Stimulated activated CD8-positive, alpha-beta memory T cell treated with anti-CD3 and anti-CD28 coated beads, Interleukin-7, amount 100 ng/mL, for 1 hour (primary cell): ENCODE data around the gene KCNG1.
"Not testable (repeated sequence)": the region's sequence is repeated elsewhere in the genome, so short reads cannot be mapped to it uniquely, and the experiment has no call there.

ENCODE experiments used
- DNase-seq, 2 donors: peaks; one replicate each; pipeline ENCODE4 v3.0.0-alpha.2; 2020; ENCODE audit warnings: low read depth in 2 of 2

The KCNG1 gene

GRCh38 chr20:50987493-50988210 lies 35.3 kb downstream of the KCNG1 start:
- peak in 1 of 2 donors; percentile 22 for DNase-seq

- DNase-seq = no peak
Measured at GRCh38 chr20:50983321-50983720, 39.6 kb downstream of the KCNG1 start.

- DNase-seq = no peak
Measured at GRCh38 chr20:50982363-50982762, 40.5 kb downstream of the KCNG1 start.

- DNase-seq = no peak
Measured at GRCh38 chr20:50981714-50982048, 41.2 kb downstream of the KCNG1 start.

GRCh38 chr20:50980851-50981713 lies 41.8 kb downstream of the KCNG1 start:
- peak; percentile 22 to 43 for DNase-seq

DNA sequence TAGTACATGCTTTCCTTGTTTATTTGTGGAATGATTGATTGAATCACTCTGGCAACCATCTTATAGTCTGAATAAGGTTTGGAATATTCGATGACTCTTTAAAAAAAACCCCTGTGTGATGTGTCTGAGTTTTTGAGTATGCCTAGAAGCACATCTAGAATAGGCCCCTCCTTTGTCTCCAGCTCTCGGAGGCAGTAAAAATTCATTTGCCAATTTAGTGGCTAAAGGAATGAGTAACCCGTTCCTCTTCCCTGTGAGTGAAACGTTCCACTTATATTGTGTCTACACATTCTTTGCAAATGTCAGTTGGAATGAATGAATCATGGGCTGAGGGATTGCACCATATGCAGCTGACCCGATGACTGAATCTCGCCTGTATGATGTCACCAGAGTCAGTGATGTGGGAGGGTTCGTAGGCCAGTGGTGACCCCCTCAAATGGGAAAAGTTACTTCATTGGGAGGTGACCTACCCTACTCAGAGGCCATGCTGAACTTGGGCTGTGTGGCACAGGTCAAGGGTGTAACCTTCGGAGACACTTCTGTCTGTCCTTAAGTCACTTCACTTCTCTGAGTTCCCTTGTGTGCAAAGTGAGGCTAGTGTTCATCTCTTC lies 42.7 kb downstream of the KCNG1 start:
- no peak for DNase-seq

- DNase-seq = not testable (repeated sequence)
Measured at GRCh38 chr20:50978533-50978932, 44.4 kb downstream of the KCNG1 start.

DNA sequence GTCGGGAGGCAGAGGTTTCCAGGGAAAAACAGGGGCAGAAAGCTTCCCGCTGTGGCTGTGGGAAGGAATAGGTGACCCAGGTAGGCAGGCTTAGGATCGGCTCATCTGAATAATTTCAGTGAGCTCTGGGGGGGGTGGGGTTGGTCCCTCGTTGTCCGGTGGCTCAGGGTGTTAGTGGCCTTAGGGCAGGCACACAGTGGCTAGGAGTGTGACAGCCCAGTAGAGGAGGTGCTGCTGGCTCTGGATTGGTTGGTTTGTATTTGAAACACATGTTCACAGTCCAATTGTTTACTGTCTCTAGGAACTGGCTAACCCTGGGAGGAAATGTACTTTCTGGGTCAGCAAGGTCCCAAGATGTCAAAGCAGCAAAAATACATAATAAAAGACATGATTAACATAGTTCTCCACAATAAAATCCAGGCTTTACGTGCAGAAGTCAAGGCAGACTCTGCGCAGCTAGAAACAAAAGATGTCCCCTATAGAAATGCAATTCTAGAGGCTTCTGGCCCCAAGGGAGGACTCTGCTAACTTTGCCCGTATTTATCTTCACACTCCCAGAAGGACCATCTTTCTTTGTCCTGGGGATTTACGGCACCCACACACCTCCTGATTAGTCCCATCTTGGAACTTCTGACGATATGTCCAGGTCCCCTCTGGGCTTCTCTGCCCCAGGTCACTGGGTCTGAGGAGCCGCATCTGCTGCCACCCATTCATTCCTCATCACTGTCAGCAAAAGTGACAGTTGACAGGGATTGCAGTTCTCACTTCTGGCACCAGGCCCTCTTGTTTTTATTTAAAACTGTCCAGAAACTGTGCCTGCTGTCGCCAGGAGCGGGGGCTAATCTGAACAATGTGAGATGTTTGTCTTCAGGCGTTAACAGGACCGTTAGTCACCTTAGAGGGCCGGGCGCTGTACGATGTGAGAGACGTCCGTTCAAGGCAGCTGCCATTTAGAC lies 45.6 kb downstream of the KCNG1 start:
- no peak for DNase-seq

GRCh38 chr20:50975701-50976330 lies 47.1 kb downstream of the KCNG1 start:
- DNase-seq = no peak

GRCh38 chr20:50969912-50970311 lies 53.0 kb downstream of the KCNG1 start:
- DNase-seq = no peak

DNA sequence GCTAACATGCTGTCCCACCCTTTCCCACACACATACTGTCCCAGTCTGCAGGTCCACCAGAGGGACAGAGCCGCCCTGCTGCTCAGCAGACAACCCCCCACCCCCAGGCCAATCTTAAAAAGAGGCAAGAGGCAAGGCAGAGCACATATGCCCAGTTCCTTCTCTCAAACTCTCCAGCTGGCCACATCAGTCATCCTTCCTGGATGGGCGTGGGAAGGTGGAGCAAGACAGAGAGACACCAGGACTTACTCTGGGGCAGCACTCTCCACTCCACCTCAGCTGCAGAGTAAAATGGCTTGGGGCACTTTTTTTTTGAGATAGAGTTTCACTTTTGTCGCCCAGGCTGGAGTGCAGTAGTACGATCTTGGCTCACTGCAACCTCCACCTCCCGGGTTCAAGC lies 53.5 kb downstream of the KCNG1 start:
- DNase-seq = no peak

DNA sequence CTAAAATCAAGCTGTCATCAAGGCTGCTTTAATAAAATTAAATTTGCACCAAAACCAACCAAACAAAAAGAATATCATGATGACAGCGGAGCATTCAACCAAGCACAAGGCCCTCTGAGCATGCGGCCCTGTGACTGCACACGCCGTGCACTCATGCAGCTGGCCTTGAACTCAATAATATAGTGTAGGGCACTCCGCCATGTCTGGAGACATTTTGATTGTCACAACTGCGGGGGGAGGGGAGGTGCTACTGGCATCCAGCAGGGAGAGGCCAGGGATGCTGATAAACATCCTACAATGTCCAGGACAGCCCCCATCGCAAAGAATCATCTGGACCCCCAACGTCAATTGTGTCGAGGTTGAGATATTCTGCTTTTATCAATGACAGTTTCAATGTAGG lies 54.6 kb downstream of the KCNG1 start:
- no peak for DNase-seq

- no peak for DNase-seq
Measured at GRCh38 chr20:50967586-50967985, 55.3 kb downstream of the KCNG1 start.

DNA sequence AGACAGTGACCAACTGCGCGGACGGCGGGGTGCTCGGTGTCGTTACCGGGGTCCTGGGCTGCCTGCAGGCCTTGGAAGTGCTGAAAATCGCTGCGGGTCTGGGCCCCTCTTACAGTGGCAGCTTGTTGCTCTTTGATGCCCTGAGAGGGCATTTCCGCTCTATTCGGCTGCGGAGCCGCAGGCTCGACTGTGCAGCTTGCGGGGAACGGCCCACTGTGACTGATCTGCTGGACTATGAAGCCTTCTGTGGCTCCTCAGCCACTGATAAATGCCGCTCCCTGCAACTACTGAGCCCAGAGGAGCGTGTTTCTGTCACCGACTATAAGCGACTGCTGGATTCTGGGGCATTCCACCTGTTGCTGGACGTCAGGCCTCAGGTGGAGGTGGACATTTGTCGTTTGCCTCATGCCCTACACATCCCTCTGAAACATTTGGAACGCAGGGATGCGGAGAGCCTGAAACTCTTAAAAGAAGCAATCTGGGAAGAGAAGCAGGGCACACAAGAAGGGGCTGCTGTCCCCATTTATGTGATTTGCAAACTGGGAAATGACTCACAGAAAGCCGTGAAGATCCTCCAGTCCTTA lies 63.3 kb downstream of the KCNG1 start:
- DNase-seq = no peak

DNA sequence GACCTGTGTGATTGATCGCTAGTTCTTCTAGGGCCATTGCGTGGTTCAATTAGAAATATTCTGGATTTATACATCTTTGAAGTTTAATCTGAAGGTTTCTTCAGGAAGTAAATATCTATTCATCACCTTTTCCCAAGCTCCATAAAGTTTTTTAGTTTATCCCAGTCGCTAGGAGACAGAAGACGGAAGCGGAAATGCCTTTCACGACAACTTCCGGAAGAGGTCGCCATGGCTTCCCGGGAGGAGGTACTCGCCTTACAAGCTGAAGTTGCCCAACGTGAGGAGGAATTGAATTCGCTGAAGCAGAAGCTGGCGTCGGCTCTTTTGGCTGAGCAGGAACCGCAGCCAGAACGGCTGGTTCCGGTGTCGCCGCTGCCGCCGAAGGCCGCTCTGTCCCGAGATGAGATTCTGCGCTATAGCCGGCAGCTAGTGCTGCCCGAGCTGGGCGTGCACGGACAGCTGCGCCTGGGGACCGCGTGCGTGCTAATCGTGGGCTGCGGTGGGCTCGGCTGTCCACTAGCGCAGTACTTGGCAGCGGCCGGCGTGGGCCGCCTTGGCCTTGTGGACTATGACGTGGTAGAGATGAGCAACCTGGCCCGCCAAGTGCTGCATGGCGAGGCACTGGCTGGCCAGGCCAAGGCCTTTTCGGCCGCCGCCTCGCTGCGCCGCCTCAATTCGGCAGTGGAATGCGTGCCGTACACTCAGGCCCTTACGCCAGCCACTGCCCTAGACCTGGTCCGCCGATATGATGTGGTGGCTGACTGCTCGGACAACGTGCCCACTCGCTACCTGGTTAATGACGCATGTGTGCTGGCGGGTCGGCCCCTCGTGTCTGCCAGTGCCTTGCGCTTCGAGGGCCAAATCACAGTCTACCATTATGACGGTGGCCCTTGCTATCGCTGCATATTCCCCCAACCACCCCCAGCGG lies 64.0 kb downstream of the KCNG1 start, which contains the start of gene MOCS3:
Gene MOCS3, plus strand, starts transcription at position 204 of the 928 bp plus-strand sequence. Its CDS starts 25 bp downstream, at position 229.
- peak; percentile 53 to 59 for DNase-seq

- peak; percentile 78 to 83 for DNase-seq
Measured at GRCh38 chr20:50957798-50958614, 64.9 kb downstream of the KCNG1 start, which contains the start of gene DPM1. Gene DPM1 (minus strand): TSS chr20:50958532. CDS start chr20:50958523, 9 bp downstream.

DNA sequence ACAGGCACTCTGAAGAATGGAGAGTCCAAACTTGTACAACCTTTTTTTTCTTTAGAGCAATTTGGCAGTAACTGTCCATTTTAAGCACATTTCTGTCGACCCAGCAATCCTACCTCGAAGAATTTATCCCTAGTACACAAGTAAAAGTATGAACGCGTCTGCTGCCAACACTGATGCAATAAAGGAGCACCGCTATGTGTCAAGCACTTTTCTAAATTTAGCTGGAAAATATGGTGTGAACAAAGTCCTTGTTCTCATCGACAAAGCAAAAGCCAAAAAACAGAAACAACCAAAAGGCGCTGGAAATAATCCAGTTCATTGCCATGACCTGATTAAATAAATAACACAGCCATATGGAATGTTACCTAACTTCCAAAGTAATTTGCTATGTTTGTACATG lies 65.6 kb downstream of the KCNG1 start:
- DNase-seq = no peak

- DNase-seq = no peak
Measured at GRCh38 chr20:50953821-50954220, 69.1 kb downstream of the KCNG1 start.
